PC-9 (cell line): Measurements from ENCODE around the gene MGRN1.

Experiments used
- CTCF ChIP-seq: fragments of 200-600 bp; sonication (generic); conservative IDR thresholded peaks from 2 replicates; pipeline ENCODE4 v1.6.1; 2017; ENCODE audit warnings: mixed run types, antibody characterized with exemption, mild to moderate bottlenecking, moderate library complexity
- EZH2 ChIP-seq: fragments of 200-600 bp; sonication (generic); IDR thresholded peaks from 2 replicates; pipeline ENCODE4 v1.8.0; 2017; ENCODE audit warnings: antibody characterized with exemption, low read depth

- no peak for TF ChIP-seq CTCF
- no peak for TF ChIP-seq EZH2
Observed at GRCh38 chr16:4617880-4618279, 6.7 kb upstream of the MGRN1 start.
